HepG2 (cell line): ENCODE measurements around the gene ETF1. TPM values are rescaled to one million over a fixed set of nuclear protein-coding genes. Genes with fewer than 3 reads are reported as not detected.
A peak's percentile ranks its signal among the peaks of the same experiment; 100 is the strongest.

Source experiments
- ATAC-seq: fragments of 200-7000 bp; cut with Tn5 transposase; 3 replicates; pipeline ENCODE4 v1.9.1; 2020; ENCODE audit warnings: mild to moderate bottlenecking, moderate library complexity
- BruUV-seq: library from RNA; stranded (reverse); fragments of 400-500 nt; replicated peaks from 2 replicates; lab custom pipeline; 2021; lab: Mats Ljungman, UMichigan
- CTCF ChIA-PET: fragments of 300-600 bp; formaldehyde crosslinking; extraction: SDS; loops from one replicate; lab custom pipeline; 2021; ENCODE audit warnings: low total read pairs, inconsistent platforms, low intra/inter-chr PET ratio; lab: Yijun Ruan, JAX
- POLR2A ChIA-PET: fragments of 350-600 bp; sonication (Branson Sonifier 250); formaldehyde crosslinking; loops from one replicate; lab custom pipeline; 2020; ENCODE audit warnings: antibody characterized with exemption, inconsistent platforms; lab: Yijun Ruan, JAX
- DNase-seq: peaks from one replicate; pipeline ENCODE4 v3.0.0-alpha.2; 2015; ENCODE audit warnings: low spot score
- FAIRE-seq: peaks from 3 replicates; lab custom pipeline; 2011; peaks lifted over from hg19 to GRCh38; lab: Jason Lieb, UNC
- H2AFZ ChIP-seq: one replicate; pipeline ENCODE4 v1.6.1; 2011; ENCODE audit warnings: low read length, inconsistent platforms
- H3K27ac ChIP-seq: fragments of 300-600 bp; 3 replicates; pipeline ENCODE4 v1.8.0; 2011; ENCODE audit warnings: mixed run types, mild to moderate bottlenecking, mixed read lengths, low read length, inconsistent platforms; ENCODE audit not compliant: insufficient read depth; ENCODE audit errors: extremely low read length
- H3K27me3 ChIP-seq, 2 experiments: fragments of 200-600 bp in 1 of 2; 2 replicates in 1 of 2; 3 replicates in 1 of 2; pipeline versions ENCODE4 v1.6.0 to v1.8.0; 2011; ENCODE audit warnings: low read length in 2 of 2, mild to moderate bottlenecking in 2 of 2, moderate library complexity in 2 of 2, inconsistent platforms in 1 of 2; ENCODE audit not compliant: insufficient read depth in 2 of 2, control insufficient read depth in 1 of 2
- H3K36me3 ChIP-seq, 2 experiments: fragments of 200-600 bp in 1 of 2; replicated peaks in 1 of 2; 2 replicates in 1 of 2; 3 replicates in 1 of 2; pipeline versions ENCODE4 v1.5.1 to v1.8.0; 2011; ENCODE audit warnings: low read length in 2 of 2, inconsistent platforms in 1 of 2; ENCODE audit not compliant: insufficient read depth in 2 of 2, control insufficient read depth in 1 of 2
- H3K4me1 ChIP-seq: 2 replicates; pipeline ENCODE4 v1.5.1; 2012; ENCODE audit warnings: low read length, inconsistent platforms; ENCODE audit not compliant: insufficient read depth
- H3K4me2 ChIP-seq: 2 replicates; pipeline ENCODE4 v1.6.0; 2011; ENCODE audit warnings: low read depth, low read length, inconsistent platforms
- H3K4me3 ChIP-seq, 3 experiments: fragments of 200-600 bp in 1 of 3; sonication (generic), shearing (Covaris generic) in 1 of 3; replicated peaks in 1 of 3; 2 replicates each; pipeline ENCODE4 v1.5.1; 2011 to 2016; ENCODE audit warnings: low read length in 3 of 3, inconsistent platforms in 2 of 3, low read depth in 2 of 3, mild to moderate bottlenecking in 2 of 3, control low read depth in 1 of 3, mixed read lengths in 1 of 3; ENCODE audit not compliant: insufficient read depth in 1 of 3
- H3K79me2 ChIP-seq: one replicate; pipeline ENCODE4 v1.6.1; 2011; ENCODE audit warnings: low read length, inconsistent platforms; ENCODE audit not compliant: insufficient read depth
- H3K9ac ChIP-seq: 2 replicates; pipeline ENCODE4 v1.6.0; 2011; ENCODE audit warnings: mild to moderate bottlenecking, low read depth, low read length, inconsistent platforms; ENCODE audit not compliant: insufficient read depth
- H3K9me3 ChIP-seq: 2 replicates; pipeline ENCODE4 v1.5.1; 2012; ENCODE audit warnings: mild to moderate bottlenecking, low read length
- H4K20me1 ChIP-seq: 2 replicates; pipeline ENCODE4 v1.6.0; 2011; ENCODE audit warnings: inconsistent platforms, mild to moderate bottlenecking, low read length, moderate library complexity; ENCODE audit not compliant: insufficient read depth
- AGO1 ChIP-seq: fragments of 200-400 bp; formaldehyde crosslinking; IDR thresholded peaks from 2 replicates; pipeline ENCODE4 v1.6.1; 2017; ENCODE audit warnings: mild to moderate bottlenecking, low read depth, low read length, moderate library complexity; ENCODE audit not compliant: poor library complexity, severe bottlenecking
- AGO2 ChIP-seq: fragments of 200-400 bp; formaldehyde crosslinking; optimal IDR thresholded peaks from 2 replicates; pipeline ENCODE3; 2017; ENCODE audit warnings: mild to moderate bottlenecking, low read depth, low read length, moderate library complexity
- POLR2G ChIP-seq: fragments of 200-400 bp; formaldehyde crosslinking; IDR thresholded peaks from 2 replicates; pipeline ENCODE4 v1.6.1; 2018; ENCODE audit warnings: mild to moderate bottlenecking, low read depth, low read length, moderate library complexity
- PTBP1 ChIP-seq: fragments of 200-400 bp; formaldehyde crosslinking; IDR thresholded peaks from 2 replicates; pipeline ENCODE4 v1.6.1; 2018; ENCODE audit warnings: low read length, low read depth; ENCODE audit not compliant: poor library complexity, severe bottlenecking
- RBFOX2 ChIP-seq: fragments of 200-400 bp; formaldehyde crosslinking; IDR thresholded peaks from 2 replicates; pipeline ENCODE4 v1.6.1; 2017; ENCODE audit warnings: low read depth, mild to moderate bottlenecking, low read length
- RBM39 ChIP-seq: fragments of 200-400 bp; formaldehyde crosslinking; IDR thresholded peaks from one replicate; pipeline ENCODE4 v1.6.1; 2018; ENCODE audit warnings: antibody characterized with exemption, mild to moderate bottlenecking, low read depth, low read length; ENCODE audit not compliant: poor library complexity, severe bottlenecking
- RXRA ChIP-seq: sonication (generic); formaldehyde crosslinking; IDR thresholded peaks from 2 replicates; pipeline ENCODE4 v1.5.1; 2020; ENCODE audit warnings: missing genetic modification reagents
- TMF1 ChIP-seq: sonication (generic); formaldehyde crosslinking; IDR thresholded peaks from 2 replicates; pipeline ENCODE4 v1.8.1; 2022; ENCODE audit warnings: low read depth, missing genetic modification reagents
- ZNF674 ChIP-seq: sonication (generic); formaldehyde crosslinking; IDR thresholded peaks from 2 replicates; pipeline ENCODE4 v1.5.0; 2020; ENCODE audit warnings: low read depth, mild to moderate bottlenecking, missing genetic modification reagents
- ZNF768 ChIP-seq: sonication (generic); formaldehyde crosslinking; IDR thresholded peaks from 2 replicates; pipeline ENCODE4 v1.4.0; 2020; ENCODE audit warnings: missing genetic modification reagents
- WGBS: methylation state at CpG from one replicate; pipeline ENCODE4 v1.1.6; 2017; ENCODE audit warnings: low lambda C conversion rate; 5-methylcytosine and 5-hydroxymethylcytosine counted together
- in situ Hi-C: cut with HindIII; loops from 2 replicates; pipeline ENCODE4 v1.10.0; 2017; ENCODE audit warnings: low pct_unique_long_range_greater_than_20kb; ENCODE audit not compliant: extremely low pct_ligation_motif_present
- intact Hi-C: fragments of 100-400 bp; cut with micrococcal nuclease; formaldehyde crosslinking; loops from one replicate; pipeline ENCODE4 v1.10.0; 2022; ENCODE audit not compliant: unreplicated experiment
- polyA plus RNA-seq, 8 experiments: library from polyadenylated mRNA; depleted of rRNA in 3 of 8; stranded (reverse) in 7 of 8; unstranded in 1 of 8; fragments of >200 nt; fragmentation: Illumina TruSeq in 4 of 8; extraction: Trizol in 4 of 8; gene quantifications; 2 replicates each; pipeline versions ENCODE4 v1.2.1 to v1.2.3, GENCODE V29; 2011 to 2016; ENCODE audit warnings: low read depth in 4 of 8, missing spikeins in 1 of 8, mixed read lengths in 1 of 8; ENCODE audit not compliant: insufficient read depth in 1 of 8
- total RNA-seq, 5 experiments: library from RNA; depleted of rRNA; stranded (reverse); fragments of >200 nt; fragmentation: Illumina TruSeq; extraction: Trizol; gene quantifications; 2 replicates each; pipeline ENCODE4 v1.2.3, GENCODE V29; 2016; ENCODE audit warnings: low read depth in 1 of 5
- TF ChIP-seq, protein P1 (sequence below): sonication (generic); formaldehyde crosslinking; IDR thresholded peaks from 2 replicates; pipeline ENCODE4 v1.4.0; 2020; ENCODE audit warnings: missing genetic modification reagents
- TF ChIP-seq, protein P2 (sequence below), 2 experiments: sonication (generic) in 1 of 2; formaldehyde crosslinking in 1 of 2; IDR thresholded peaks; 2 replicates each; pipeline versions ENCODE4 v1.5.1 to v1.6.1; 2011 to 2020; ENCODE audit warnings: borderline replicate concordance in 1 of 2, low read depth in 1 of 2, low read length in 1 of 2, mild to moderate bottlenecking in 1 of 2, missing genetic modification reagents in 1 of 2, moderate library complexity in 1 of 2
- TF ChIP-seq, protein P3 (sequence below): sonication (generic); formaldehyde crosslinking; IDR thresholded peaks from 2 replicates; pipeline ENCODE4 v1.5.1; 2020; ENCODE audit warnings: mild to moderate bottlenecking, missing genetic modification reagents, borderline replicate concordance
- TF ChIP-seq, protein P4 (sequence below): IDR thresholded peaks from 2 replicates; pipeline ENCODE4 v1.6.1; 2016

The ETF1 gene
- total and polyA plus RNA-seq, 2 of the 13 experiments (the other 11 are each of a cell fraction or from before 2014, with no cell fraction given), result 52.1 to 184 TPM

DNA sequence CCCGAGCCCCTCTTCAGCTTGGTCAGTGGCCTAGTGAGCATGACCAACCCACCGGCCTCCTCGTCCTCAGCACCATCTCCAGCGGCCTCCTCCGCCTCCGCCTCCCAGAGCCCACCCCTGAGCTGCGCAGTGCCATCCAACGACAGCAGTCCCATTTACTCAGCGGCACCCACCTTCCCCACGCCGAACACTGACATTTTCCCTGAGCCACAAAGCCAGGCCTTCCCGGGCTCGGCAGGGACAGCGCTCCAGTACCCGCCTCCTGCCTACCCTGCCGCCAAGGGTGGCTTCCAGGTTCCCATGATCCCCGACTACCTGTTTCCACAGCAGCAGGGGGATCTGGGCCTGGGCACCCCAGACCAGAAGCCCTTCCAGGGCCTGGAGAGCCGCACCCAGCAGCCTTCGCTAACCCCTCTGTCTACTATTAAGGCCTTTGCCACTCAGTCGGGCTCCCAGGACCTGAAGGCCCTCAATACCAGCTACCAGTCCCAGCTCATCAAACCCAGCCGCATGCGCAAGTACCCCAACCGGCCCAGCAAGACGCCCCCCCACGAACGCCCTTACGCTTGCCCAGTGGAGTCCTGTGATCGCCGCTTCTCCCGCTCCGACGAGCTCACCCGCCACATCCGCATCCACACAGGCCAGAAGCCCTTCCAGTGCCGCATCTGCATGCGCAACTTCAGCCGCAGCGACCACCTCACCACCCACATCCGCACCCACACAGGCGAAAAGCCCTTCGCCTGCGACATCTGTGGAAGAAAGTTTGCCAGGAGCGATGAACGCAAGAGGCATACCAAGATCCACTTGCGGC, 75.9 kb downstream of the ETF1 start:
- no TSS peak for BruUV-seq
- DNase-seq (no peak), FAIRE-seq (no peak), ATAC-seq (no peak)
- intact Hi-C loops, result no loop called here
- CTCF ChIA-PET, result no interaction called here
- 92% methylated on average over 45 of the region's 45 CpGs for WGBS
- H2AFZ ChIP-seq, result no peak overlapping the region
- H3K27ac ChIP-seq, result no peak overlapping the region
- H3K4me3 ChIP-seq, result peak overlapping the region; percentile 69 to 91 (median 78); a peak in 5 of 6 replicates
- 0 out of 5 replicates have a peak, but pooled peaks cover 0 to 2% of the 10 kb centered on the region in 2 experiments for H3K27me3 ChIP-seq
- peaks cover 3% of the 10 kb centered on the region; the same call in 1 of the 2 replicates for H4K20me1 ChIP-seq
- POLR2A ChIA-PET, result interaction anchor here (1.1 to 4.0 kb wide), 6 partner anchors 18 to 77 kb away, joined by 5 to 58 read pairs (median 18); partner anchors contain the start of gene ETF1
- H3K9me3 ChIP-seq, result no peaks in the 10 kb centered on the region
- in situ Hi-C loops, result loop anchor here (5.0 kb wide), 1 partner anchor 35 kb away; no protein-coding TSS in a partner anchor
- peak overlapping the region; percentile 86 for H3K9ac ChIP-seq
- H3K36me3 ChIP-seq, result peaks cover 0 to 7% of the 10 kb centered on the region in 2 experiments; a peak in 2 of 5 replicates
- peaks cover 3% of the 10 kb centered on the region for H3K79me2 ChIP-seq
- H3K4me1 ChIP-seq, result peaks cover 42% of the 10 kb centered on the region
- H3K4me2 ChIP-seq, result peak overlapping the region; percentile 98
- peak; percentile 40 for TF ChIP-seq PTBP1
- TF ChIP-seq RBFOX2, result peak; percentile 76; the same call in 1 of the 2 replicates
- TF ChIP-seq RXRA (CRISPR knock-in tag), result no peak
- TF ChIP-seq TMF1 (CRISPR knock-in tag), result no peak
- 0 out of 2 replicates have a peak, but pooled peaks have one; percentile 11 for TF ChIP-seq POLR2G
- TF ChIP-seq ZNF674, result no peak
- TF ChIP-seq, protein P1, sequence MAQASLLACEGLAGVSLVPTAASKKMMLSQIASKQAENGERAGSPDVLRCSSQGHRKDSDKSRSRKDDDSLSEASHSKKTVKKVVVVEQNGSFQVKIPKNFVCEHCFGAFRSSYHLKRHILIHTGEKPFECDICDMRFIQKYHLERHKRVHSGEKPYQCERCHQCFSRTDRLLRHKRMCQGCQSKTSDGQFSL (CRISPR knock-in tag), result no peak
- TF ChIP-seq, protein P2, sequence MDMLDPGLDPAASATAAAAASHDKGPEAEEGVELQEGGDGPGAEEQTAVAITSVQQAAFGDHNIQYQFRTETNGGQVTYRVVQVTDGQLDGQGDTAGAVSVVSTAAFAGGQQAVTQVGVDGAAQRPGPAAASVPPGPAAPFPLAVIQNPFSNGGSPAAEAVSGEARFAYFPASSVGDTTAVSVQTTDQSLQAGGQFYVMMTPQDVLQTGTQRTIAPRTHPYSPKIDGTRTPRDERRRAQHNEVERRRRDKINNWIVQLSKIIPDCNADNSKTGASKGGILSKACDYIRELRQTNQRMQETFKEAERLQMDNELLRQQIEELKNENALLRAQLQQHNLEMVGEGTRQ (IDR thresholded peaks at IDR 0.05; ENCODE audit: low read depth, low read length), result peak; percentile 20; the same call in 1 of the 2 replicates
- TF ChIP-seq, protein P2 (CRISPR knock-in tag; IDR thresholded peaks at IDR 0.05; ENCODE audit: borderline replicate concordance), result no peak
- peak; percentile 98 for TF ChIP-seq AGO1
- peak; percentile 99 for TF ChIP-seq RBM39
- TF ChIP-seq, protein P3, sequence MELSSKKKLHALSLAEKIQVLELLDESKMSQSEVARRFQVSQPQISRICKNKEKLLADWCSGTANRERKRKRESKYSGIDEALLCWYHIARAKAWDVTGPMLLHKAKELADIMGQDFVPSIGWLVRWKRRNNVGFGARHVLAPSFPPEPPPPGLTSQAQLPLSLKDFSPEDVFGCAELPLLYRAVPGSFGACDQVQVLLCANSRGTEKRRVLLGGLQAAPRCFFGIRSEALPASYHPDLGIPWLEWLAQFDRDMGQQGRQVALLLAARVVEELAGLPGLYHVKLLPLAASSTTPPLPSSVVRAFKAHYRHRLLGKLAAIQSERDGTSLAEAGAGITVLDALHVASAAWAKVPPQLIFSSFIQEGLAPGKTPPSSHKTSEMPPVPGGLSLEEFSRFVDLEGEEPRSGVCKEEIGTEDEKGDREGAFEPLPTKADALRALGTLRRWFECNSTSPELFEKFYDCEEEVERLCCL (CRISPR knock-in tag), result 0 out of 2 replicates have a peak, but pooled peaks have one; percentile 35
- peak; percentile 88 for TF ChIP-seq AGO2
- TF ChIP-seq, protein P4, sequence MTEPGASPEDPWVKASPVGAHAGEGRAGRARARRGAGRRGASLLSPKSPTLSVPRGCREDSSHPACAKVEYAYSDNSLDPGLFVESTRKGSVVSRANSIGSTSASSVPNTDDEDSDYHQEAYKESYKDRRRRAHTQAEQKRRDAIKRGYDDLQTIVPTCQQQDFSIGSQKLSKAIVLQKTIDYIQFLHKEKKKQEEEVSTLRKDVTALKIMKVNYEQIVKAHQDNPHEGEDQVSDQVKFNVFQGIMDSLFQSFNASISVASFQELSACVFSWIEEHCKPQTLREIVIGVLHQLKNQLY (CRISPR knock-in tag), result no peak
- TF ChIP-seq ZNF768, result 0 out of 2 replicates have a peak, but pooled peaks have one; percentile 19
